GM20431 (cell line): Measurements from ENCODE around the gene MLN.

Source experiments
- in situ Hi-C: fragments of 300-500 bp; cut with MseI, MboI; formaldehyde crosslinking; loops from one replicate; pipeline ENCODE4 v1.15.0; 2020; ENCODE audit warnings: low sequenced_read_pairs; ENCODE audit not compliant: unreplicated experiment

The MLN gene

DNA sequence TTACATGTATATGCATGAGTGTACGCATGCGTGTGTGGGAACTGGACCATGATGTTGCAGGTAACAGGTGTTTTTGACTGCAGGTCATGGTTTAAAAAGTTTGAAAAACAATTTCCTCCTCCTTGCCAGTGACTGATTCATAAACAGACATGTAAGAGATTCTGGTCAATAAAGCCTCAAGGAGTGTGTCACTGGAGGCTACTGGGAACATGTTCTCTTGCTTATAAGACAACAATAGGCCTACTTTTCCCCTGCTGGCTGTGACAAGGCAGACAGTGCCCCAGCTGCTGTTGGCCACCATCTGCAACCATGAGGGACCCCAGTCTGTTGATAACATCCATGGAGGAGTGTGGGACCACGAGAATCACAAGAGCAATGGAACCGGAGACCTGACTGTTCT is 27.6 kb downstream of the MLN start:
- in situ Hi-C loops, result no loop called here

- in situ Hi-C loops, result no loop called here
Measured at GRCh38 chr6:33774774-33775173, 29.0 kb downstream of the MLN start.

DNA sequence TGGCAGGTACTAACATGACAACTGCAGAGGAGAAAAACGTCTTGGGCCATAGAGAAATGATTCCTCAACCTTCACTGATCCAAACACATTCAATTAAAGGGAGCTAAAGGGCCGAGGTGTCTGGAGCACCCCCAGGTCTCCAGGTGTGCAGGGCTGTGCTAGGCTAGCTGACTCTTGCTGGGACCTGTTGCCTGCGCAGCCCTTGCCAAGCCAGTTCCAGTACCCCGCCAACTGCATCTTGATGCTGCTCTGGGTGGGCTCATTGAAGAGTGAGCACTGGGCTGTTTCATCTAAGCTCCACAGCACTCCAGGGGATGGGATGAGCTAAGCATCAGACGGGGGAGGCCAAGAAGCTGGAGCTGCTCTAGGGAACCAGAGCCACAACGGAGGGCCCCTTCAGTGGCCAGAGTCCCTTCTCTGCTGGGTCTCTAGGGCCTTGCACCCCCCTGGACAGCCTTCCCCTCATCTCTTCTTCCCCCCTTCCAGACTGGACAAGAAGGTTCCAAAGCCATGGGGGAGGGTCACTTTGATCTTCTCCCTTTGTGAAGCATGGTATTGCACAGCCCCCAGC is 30.8 kb downstream of the MLN start:
- in situ Hi-C loops, result no loop called here

DNA sequence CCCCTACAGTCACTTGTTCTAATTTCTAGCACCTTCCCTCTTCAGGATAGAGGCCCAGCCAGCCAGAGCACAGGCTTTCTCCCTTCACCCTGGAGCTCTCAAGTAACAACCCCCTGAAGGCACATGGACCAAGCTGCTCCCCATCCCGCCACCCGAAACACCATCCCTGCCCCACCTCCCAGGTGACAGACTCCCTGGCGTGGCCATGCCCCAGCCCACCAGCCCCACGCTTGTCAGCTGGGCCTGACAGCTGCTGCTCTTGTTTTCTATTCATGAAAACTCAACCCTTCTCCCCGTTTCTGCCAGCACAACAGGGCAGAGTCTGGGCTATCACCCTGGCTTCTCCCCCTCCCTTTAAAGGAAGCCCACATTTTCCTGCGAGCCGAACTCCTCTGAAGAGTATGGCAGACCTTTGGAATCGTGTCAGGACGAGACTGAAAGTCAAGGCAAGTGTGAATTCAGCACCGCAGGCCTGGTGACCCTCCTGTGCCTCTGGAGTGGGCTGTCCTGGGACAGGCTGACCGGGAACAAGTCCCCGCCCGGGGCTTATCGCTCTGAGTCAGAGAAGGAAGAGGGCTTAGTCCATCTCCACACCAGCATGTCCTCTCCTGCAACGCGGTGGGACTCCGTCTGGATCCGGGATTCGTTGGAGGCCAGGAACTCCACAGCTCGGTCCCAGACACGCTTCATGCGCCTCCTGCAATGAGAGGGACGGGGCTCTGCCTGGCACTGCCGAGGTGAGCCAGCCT is 31.5 kb downstream of the MLN start:
- in situ Hi-C loops, result no loop called here

- in situ Hi-C loops, result no loop called here
Measured at GRCh38 chr6:33771146-33772081, 32.4 kb downstream of the MLN start.

DNA sequence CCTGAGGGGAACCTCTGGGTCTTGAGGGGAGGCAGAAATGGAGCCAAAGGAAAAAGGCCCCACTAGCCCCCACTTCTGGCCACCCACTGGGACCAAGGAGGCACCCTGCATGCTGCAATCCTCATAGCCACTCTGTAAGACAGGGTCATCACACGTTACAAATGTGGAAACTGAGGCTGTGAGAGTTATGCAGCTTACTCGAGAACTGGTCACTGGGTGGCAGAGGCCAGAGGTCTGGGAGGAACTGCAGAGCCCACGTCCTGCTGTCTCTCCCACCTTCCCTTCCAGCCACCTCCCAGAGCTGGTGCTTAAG is 33.0 kb downstream of the MLN start:
- in situ Hi-C loops, result no loop called here

DNA sequence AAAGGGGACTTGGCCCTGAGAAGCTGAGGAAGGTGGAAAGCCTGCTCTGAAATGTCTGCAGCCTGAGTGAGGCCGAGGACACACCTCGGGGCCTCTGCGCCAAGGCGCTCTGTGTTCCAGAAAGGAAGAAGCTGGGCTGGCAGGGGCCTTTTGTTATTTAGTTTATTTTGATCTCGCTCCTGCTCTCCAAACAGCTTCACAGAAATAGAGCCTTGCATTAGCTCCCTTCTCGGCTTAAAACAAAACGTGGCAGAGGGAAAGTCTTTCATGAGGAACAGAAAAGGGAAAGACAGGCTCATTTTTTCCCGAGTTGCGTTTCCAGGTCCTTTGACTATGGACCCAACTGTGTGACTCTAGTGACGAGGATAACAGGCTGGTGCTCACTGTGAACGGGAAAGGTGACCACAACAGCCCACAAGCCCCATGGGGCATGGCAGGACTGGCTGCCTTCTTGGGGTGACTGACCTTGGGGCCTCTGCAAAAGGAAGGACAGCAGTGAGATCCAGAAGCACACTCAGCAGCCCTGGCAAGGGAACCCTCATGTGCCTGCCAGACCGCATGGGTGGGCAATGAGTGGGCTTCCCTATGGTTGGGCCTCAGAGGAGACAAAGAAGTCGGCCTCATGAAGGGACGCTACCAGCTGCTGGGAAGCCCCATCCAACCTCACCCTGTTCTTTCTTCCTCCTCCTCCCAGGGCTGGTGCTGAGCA is 33.5 kb downstream of the MLN start:
- in situ Hi-C loops, result no loop called here

DNA sequence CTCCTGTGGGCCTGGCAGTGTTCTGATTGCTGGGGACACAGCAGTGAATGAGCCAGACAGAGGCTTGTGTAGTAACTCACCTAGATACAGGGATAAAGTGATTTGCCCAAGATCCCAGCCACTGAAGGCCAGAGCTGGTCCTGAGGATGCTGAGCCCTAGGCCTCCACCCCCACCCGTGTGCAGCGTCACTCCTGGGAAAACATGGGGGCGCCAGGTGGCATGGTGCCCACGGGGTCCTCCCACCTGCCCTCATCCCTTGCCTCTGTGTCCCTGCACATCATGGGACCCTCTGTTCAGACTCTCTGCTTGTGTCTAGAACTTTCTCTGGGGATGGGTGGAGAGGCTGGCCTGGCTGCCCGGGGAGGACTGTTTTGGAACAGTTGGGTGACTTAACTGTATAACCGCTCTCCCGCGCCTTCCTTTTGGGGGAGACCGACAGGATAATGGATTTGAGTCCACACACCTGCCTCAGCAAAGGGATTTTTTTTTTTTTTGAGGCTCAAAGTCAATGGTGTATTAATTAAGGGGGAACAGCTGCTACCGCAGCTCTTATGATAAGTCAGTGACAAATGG is 34.5 kb downstream of the MLN start:
- in situ Hi-C loops, result loop anchor here (10.0 kb wide), 1 partner anchor 385 kb away; no protein-coding TSS in a partner anchor

GRCh38 chr6:33768644-33769120 is 35.1 kb downstream of the MLN start:
- in situ Hi-C loops, result loop anchor here (10.0 kb wide), 1 partner anchor 386 kb away; no protein-coding TSS in a partner anchor

GRCh38 chr6:33766921-33767907 is 36.6 kb downstream of the MLN start:
- in situ Hi-C loops, result loop anchor here (10.0 kb wide), 1 partner anchor 388 kb away; no protein-coding TSS in a partner anchor

GRCh38 chr6:33765368-33765767 is 38.4 kb downstream of the MLN start:
- in situ Hi-C loops, result loop anchor here (10.0 kb wide), 1 partner anchor 389 kb away; no protein-coding TSS in a partner anchor

- in situ Hi-C loops, result loop anchor here (10.0 kb wide), 1 partner anchor 391 kb away; no protein-coding TSS in a partner anchor
Measured at GRCh38 chr6:33764036-33764435, 39.8 kb downstream of the MLN start.

- in situ Hi-C loops, result loop anchor here (10.0 kb wide), 1 partner anchor 391 kb away; no protein-coding TSS in a partner anchor
Measured at GRCh38 chr6:33763483-33763882, 40.3 kb downstream of the MLN start.

GRCh38 chr6:33762713-33763112 is 41.1 kb downstream of the MLN start:
- in situ Hi-C loops, result loop anchor here (10.0 kb wide), 1 partner anchor 392 kb away; no protein-coding TSS in a partner anchor

DNA sequence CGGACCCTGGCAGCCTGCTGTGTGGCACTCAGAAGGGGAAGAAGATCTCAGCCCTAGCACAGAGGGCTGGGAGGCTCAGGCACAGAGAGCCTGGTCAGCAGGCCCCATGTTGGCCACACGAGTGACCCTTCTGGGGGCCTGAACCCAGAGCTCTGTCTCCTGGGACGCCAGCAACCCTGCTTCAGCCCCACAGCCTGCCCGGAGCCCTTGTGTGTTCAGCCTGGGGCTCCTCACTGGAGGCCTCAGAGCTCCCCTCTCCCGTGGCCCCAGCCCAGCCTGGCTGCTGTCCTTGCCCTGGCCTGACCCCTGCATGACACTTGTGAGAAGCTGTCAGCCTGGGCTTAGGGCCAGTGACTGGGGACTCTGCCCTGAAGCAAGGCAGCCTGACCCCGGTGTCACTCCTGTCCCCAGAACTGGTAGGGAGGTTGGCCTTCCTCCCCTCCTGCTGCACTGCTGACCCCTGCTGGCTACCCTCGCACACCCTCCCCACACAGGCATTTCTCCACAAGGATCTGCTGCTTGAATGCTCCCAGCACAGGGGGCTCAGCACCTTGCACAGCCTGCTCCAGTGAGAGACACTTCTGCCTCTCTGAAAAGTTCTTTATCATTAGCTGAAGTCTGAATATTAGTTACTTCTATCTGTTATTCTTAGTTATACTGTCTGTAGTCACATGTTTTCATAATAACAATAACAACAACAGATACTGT is 41.7 kb downstream of the MLN start:
- in situ Hi-C loops, result loop anchor here (10.0 kb wide), 1 partner anchor 393 kb away; no protein-coding TSS in a partner anchor

- in situ Hi-C loops, result loop anchor here (10.0 kb wide), 1 partner anchor 393 kb away; no protein-coding TSS in a partner anchor
Measured at GRCh38 chr6:33761581-33761921, 42.3 kb downstream of the MLN start.

DNA sequence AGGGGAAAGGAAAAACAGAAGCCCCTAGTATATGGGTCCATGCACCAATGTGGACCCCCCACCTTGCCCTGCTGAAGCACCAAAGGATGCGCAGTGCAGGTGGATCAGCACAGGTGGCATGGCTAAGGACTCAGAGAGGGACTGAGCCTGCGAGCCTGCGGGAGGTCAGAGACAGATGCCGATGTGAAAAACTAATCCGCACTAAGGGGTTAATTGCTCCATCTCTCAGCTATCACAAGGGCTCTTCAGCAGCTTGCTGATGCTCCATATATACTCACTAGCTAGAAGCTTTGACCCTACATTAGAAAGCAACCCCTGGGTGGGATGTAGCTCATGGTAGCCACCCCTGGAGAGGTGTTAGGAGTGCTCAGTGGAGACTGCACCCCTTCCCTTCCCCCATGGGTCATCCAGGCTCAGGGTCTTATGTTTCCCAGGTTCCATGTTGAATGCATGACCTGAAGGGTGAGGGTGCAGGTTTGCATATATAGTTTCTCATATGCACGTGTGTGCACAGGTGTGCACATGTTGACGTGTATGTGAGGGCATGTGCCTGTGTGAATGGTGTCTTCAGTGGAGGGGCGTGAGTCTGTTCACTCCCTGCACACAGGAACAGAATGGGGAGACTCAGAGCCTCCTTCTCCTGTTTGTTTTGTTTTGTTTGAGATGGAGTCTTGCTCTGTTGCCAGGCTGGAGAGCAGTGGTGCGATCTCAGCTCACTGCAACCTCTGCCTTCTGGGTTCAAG is 43.7 kb downstream of the MLN start:
- in situ Hi-C loops, result loop anchor here (10.0 kb wide), 1 partner anchor 395 kb away; no protein-coding TSS in a partner anchor
